Endothelial cell of umbilical vein (primary cell): ENCODE results near the gene HDAC4. TPM values are rescaled to one million over a fixed set of nuclear protein-coding genes. Genes with fewer than 3 reads are reported as not detected.

Experiments
- BruUV-seq: library from RNA; stranded (reverse); fragments of 400-500 nt; replicated peaks from 2 replicates; lab custom pipeline; 2021; lab: Mats Ljungman, UMichigan
- CTCF ChIA-PET: fragments of 300-600, 350-600 bp; sonication (Branson Sonifier 250); formaldehyde crosslinking; loops from one replicate; lab custom pipeline; 2021; ENCODE audit warnings: antibody characterized with exemption, inconsistent platforms; lab: Charles Lee
- POLR2A ChIA-PET: fragments of 300-600, 350-600 bp; sonication (Branson Sonifier 250); formaldehyde crosslinking; loops from one replicate; lab custom pipeline; 2021; ENCODE audit warnings: antibody characterized with exemption, inconsistent platforms; lab: Charles Lee
- DNase-seq: peaks from one replicate; pipeline ENCODE4 v3.0.0-alpha.2; 2011; ENCODE audit warnings: low read depth, low spot score
- FAIRE-seq: peaks from 2 replicates; lab custom pipeline; 2011; peaks lifted over from hg19 to GRCh38; lab: Jason Lieb, UNC
- H2AFZ ChIP-seq: 2 replicates; pipeline ENCODE4 v1.6.0; 2012; ENCODE audit warnings: low read depth, low read length, control low read depth, inconsistent platforms
- H3K27ac ChIP-seq: 2 replicates; pipeline ENCODE4 v1.5.1; 2011; ENCODE audit warnings: low read depth, mild to moderate bottlenecking, control low read depth, low read length, moderate library complexity; ENCODE audit not compliant: insufficient read depth
- H3K27me3 ChIP-seq, 2 experiments: 2 replicates each; pipeline versions ENCODE4 v1.6.0 to v1.6.1; 2011; ENCODE audit warnings: low read length in 2 of 2, mixed read lengths in 1 of 2; ENCODE audit not compliant: control insufficient read depth in 2 of 2, insufficient read depth in 2 of 2
- H3K36me3 ChIP-seq, 2 experiments: 2 replicates in 1 of 2; 3 replicates in 1 of 2; pipeline ENCODE4 v1.5.1; 2011; ENCODE audit warnings: low read length in 2 of 2, mild to moderate bottlenecking in 1 of 2, moderate library complexity in 1 of 2; ENCODE audit not compliant: control insufficient read depth in 2 of 2, insufficient read depth in 2 of 2; ENCODE audit errors: extremely low read depth in 1 of 2
- H3K4me1 ChIP-seq: 3 replicates; pipeline ENCODE4 v1.5.1; 2011; ENCODE audit warnings: mild to moderate bottlenecking, low read length; ENCODE audit not compliant: control insufficient read depth, insufficient read depth; ENCODE audit errors: extremely low read depth
- H3K4me2 ChIP-seq: 2 replicates; pipeline ENCODE4 v1.6.1; 2011; ENCODE audit warnings: low read length, control low read depth, mixed read lengths; ENCODE audit not compliant: insufficient read depth
- H3K4me3 ChIP-seq, 3 experiments: fragments of 200-600 bp in 1 of 3; sonication (generic), shearing (Covaris generic) in 1 of 3; replicated peaks in 1 of 3; 2 replicates each; pipeline ENCODE4 v1.5.1; 2011 to 2016; ENCODE audit warnings: control low read depth in 3 of 3, low read length in 3 of 3, mild to moderate bottlenecking in 2 of 3, inconsistent platforms in 1 of 3, low read depth in 1 of 3, moderate library complexity in 1 of 3; ENCODE audit not compliant: insufficient read depth in 1 of 3
- H3K79me2 ChIP-seq: 2 replicates; pipeline ENCODE4 v1.6.0; 2012; ENCODE audit warnings: low read length, inconsistent platforms; ENCODE audit not compliant: control insufficient read depth, insufficient read depth
- H3K9ac ChIP-seq: replicated peaks from 2 replicates; pipeline ENCODE3; 2011; ENCODE audit warnings: low read length, control low read depth; ENCODE audit not compliant: insufficient read depth; ENCODE audit errors: extremely low read depth
- H3K9me1 ChIP-seq: replicated peaks from 3 replicates; pipeline ENCODE4 v1.6.0; 2011; ENCODE audit warnings: mild to moderate bottlenecking, low read length; ENCODE audit not compliant: control insufficient read depth, insufficient read depth; ENCODE audit errors: extremely low read depth
- H3K9me3 ChIP-seq: replicated peaks from 2 replicates; pipeline ENCODE4 v1.5.1; 2012; ENCODE audit warnings: low read length, inconsistent platforms; ENCODE audit not compliant: control insufficient read depth, insufficient read depth
- H4K20me1 ChIP-seq: replicated peaks from 2 replicates; pipeline ENCODE3; 2011; ENCODE audit warnings: mild to moderate bottlenecking, low read length; ENCODE audit not compliant: control insufficient read depth, insufficient read depth; ENCODE audit errors: extremely low read depth
- EZH2 ChIP-seq: IDR thresholded peaks from 2 replicates; pipeline ENCODE4 v1.6.1; 2012; ENCODE audit warnings: borderline replicate concordance, low read depth, mild to moderate bottlenecking, moderate library complexity, low read length, inconsistent platforms; ENCODE audit not compliant: severe bottlenecking
- FOS ChIP-seq: IDR thresholded peaks from 2 replicates; pipeline ENCODE4 v1.6.1; 2011; ENCODE audit warnings: mild to moderate bottlenecking, low read length, moderate library complexity, borderline replicate concordance; ENCODE audit not compliant: insufficient read depth
- GATA2 ChIP-seq: IDR thresholded peaks from 2 replicates; pipeline ENCODE4 v1.7.0; 2011; ENCODE audit warnings: low read depth, mild to moderate bottlenecking, moderate library complexity, mixed read lengths, low read length; ENCODE audit not compliant: insufficient read length, insufficient read depth
- JUN ChIP-seq: IDR thresholded peaks from 2 replicates; pipeline ENCODE4 v1.6.1; 2011; ENCODE audit warnings: borderline replicate concordance, low read depth; ENCODE audit not compliant: insufficient read length, insufficient read depth
- MAX ChIP-seq: IDR thresholded peaks from 2 replicates; pipeline ENCODE4 v1.6.1; 2011; ENCODE audit not compliant: insufficient read depth, insufficient read length
- MYC ChIP-seq: IDR thresholded peaks from one replicate; pipeline ENCODE4 v1.6.1; 2011; ENCODE audit warnings: mild to moderate bottlenecking, low read depth, low read length
- POLR2A ChIP-seq: IDR thresholded peaks from 2 replicates; pipeline ENCODE4 v1.6.1; 2012; ENCODE audit warnings: low read depth, mild to moderate bottlenecking, control low read depth, low read length
- POLR2AphosphoS5 ChIP-seq: IDR thresholded peaks from 2 replicates; pipeline ENCODE4 v1.6.1; 2012; ENCODE audit warnings: low read depth, mild to moderate bottlenecking, control low read depth, low read length, moderate library complexity; ENCODE audit not compliant: insufficient read depth
- dilution Hi-C: fragments of 300-500 bp; cut with MboI; formaldehyde crosslinking; loops from one replicate; pipeline ENCODE4 v1.15.0; 2019; ENCODE audit warnings: low sequenced_read_pairs; ENCODE audit not compliant: extremely low pct_ligation_motif_present
- intact Hi-C: fragments of 100-400 bp; cut with micrococcal nuclease; formaldehyde crosslinking; loops from one replicate; pipeline ENCODE4 v1.10.0; 2022
- polyA plus RNA-seq, 4 experiments: library from polyadenylated mRNA; depleted of rRNA in 3 of 4; stranded (reverse) in 3 of 4; unstranded in 1 of 4; fragments of >200 nt; gene quantifications; 2 replicates each; pipeline versions ENCODE4 v1.2.1 to v1.2.3, GENCODE V29; 2011 to 2012; ENCODE audit warnings: missing spikeins in 1 of 4
- total RNA-seq: library from RNA; stranded (reverse); gene quantifications from 2 replicates; pipeline ENCODE4 v1.2.3, GENCODE V29; 2021
- TF ChIP-seq, protein P1 (sequence below), 2 donors: IDR thresholded peaks; 1 replicate in 1 of 2; 2 replicates in 1 of 2; pipeline ENCODE4 v1.5.1; 2011; ENCODE audit warnings: low read length in 2 of 2, mild to moderate bottlenecking in 2 of 2, moderate library complexity in 2 of 2, control low read depth in 1 of 2, inconsistent platforms in 1 of 2, low read depth in 1 of 2; ENCODE audit not compliant: insufficient read depth in 1 of 2; ENCODE audit errors: extremely low read depth in 1 of 2

Gene HDAC4
- total and polyA plus RNA-seq, 2 donors (not counting 3 experiments of a cell fraction or from before 2014, with no cell fraction given): 13.4 to 33.0 TPM

- TF ChIP-seq MYC (no peak), JUN (no peak), FOS (no peak), MAX (no peak), POLR2AphosphoS5 (no peak), POLR2A (no peak), EZH2 (no peak), GATA2 (no peak)
- TF ChIP-seq, protein P1, sequence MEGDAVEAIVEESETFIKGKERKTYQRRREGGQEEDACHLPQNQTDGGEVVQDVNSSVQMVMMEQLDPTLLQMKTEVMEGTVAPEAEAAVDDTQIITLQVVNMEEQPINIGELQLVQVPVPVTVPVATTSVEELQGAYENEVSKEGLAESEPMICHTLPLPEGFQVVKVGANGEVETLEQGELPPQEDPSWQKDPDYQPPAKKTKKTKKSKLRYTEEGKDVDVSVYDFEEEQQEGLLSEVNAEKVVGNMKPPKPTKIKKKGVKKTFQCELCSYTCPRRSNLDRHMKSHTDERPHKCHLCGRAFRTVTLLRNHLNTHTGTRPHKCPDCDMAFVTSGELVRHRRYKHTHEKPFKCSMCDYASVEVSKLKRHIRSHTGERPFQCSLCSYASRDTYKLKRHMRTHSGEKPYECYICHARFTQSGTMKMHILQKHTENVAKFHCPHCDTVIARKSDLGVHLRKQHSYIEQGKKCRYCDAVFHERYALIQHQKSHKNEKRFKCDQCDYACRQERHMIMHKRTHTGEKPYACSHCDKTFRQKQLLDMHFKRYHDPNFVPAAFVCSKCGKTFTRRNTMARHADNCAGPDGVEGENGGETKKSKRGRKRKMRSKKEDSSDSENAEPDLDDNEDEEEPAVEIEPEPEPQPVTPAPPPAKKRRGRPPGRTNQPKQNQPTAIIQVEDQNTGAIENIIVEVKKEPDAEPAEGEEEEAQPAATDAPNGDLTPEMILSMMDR (IDR thresholded peaks at IDR 0.05; ENCODE audit: extremely low read depth in 1 of 2, insufficient read depth in 1 of 2, low read depth in 1 of 2, low read length in 2 of 2): no peak
- no peaks in the 10 kb centered on the region for H3K4me1 ChIP-seq
- H3K9me1 ChIP-seq: no peaks in the 10 kb centered on the region
- H3K9me3 ChIP-seq: no peaks in the 10 kb centered on the region
- H3K4me2 ChIP-seq: no peak overlapping the region
- H3K9ac ChIP-seq: no peak overlapping the region
- no peak for DNase-seq
- no peak overlapping the region for H3K4me3 ChIP-seq
- no peaks in the 10 kb centered on the region for H3K36me3 ChIP-seq
- POLR2A ChIA-PET: no interaction called here
- no peaks in the 10 kb centered on the region for H3K27me3 ChIP-seq
- intact Hi-C loops: loop anchor here (10.0 kb wide), 1 partner anchor 1934 kb away; no protein-coding TSS in a partner anchor
- no peak overlapping the region for H2AFZ ChIP-seq
- BruUV-seq: no TSS peak
- no peak overlapping the region for H3K27ac ChIP-seq
- CTCF ChIA-PET: no interaction called here
- H4K20me1 ChIP-seq: no peaks in the 10 kb centered on the region
- FAIRE-seq: no peak
- H3K79me2 ChIP-seq: no peaks in the 10 kb centered on the region
- dilution Hi-C loops: no loop called here
Observed at GRCh38 chr2:239370403-239370802, 30.4 kb downstream of the HDAC4 start.
